AML-193 (cell line): Measurements from ENCODE around the gene EID2B.

Source experiments
- DNase-seq, 2 experiments: peaks; one replicate each; lab custom pipeline; 2025; lab: John Stamatoyannopoulos, UW

EID2B gene, protein sequence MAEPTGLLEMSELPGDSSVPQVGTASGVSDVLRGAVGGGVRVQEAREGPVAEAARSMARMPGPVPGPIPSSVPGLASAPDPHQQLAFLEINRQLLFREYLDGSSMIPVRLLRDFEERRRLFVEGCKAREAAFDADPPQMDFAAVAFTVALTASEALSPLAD

DNA sequence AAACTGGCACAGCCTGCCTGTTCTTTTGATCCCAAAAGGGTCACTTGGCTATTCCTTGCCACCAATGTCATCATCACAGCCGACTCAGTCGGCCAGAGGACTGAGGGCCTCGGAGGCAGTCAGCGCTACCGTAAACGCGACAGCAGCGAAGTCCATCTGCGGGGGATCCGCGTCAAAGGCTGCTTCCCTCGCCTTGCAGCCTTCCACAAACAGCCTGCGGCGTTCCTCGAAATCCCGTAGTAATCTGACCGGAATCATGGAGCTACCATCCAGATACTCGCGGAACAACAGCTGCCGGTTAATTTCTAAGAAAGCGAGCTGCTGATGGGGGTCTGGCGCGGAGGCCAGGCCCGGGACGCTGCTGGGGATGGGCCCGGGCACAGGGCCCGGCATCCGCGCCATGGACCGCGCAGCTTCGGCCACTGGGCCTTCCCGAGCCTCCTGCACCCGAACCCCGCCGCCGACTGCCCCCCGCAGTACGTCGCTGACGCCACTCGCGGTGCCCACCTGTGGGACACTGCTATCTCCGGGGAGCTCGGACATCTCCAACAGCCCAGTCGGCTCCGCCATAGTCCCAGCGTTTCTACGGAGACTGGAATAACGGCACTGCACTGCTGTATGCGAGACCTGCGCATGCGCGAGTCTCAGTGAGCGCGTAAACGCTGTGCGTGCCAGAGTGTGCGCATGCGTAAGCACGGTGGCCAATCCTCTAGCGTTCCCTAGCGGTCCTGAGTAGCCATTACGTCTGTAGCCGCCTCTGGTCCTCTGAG is at the start of gene EID2B:
EID2B (minus strand) TSS at position 620 of the 770 bp plus-strand sequence; CDS start at position 570, 50 bp downstream.
- DNase-seq: peak; percentile 90 to 91

DNA sequence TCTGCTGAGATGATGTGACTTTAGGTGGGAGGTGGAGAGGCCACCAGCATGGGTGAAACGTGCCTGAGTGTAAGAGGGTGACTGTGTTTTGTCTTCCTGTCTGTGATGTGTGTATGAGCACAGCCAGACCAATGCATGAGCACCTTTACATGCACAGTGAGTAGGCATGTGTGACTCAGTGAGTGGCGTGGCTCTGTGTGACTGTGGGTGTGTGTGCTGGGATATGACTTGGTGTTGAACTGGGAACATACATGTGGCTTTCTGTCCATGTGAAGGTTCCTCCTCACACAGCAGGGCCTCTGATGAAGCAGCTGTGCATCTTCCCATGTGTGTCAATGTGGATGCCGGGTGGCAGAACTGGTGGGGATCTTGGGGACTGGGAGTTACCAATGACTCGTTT is 49.8 kb upstream of the EID2B start:
- DNase-seq: no peak

DNA sequence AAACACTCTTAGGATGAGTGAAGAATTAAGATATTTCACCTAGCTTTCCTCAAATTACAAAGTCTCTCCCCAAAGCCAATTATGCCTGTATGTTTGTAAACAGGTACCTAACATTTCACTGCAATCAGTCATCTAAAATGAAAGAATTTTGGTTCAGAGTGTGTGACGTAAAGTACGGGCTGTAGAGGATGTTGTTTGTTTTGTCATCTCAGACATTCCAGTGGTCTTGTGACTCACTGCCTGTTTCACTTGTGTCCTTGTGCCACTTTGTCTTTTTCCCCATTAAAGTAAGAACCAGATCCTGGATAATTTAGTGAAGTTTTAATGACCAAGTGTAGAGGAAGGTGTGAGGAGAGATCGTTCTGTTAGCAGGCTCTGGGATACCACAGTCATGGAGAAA is 36.0 kb upstream of the EID2B start:
- no peak for DNase-seq

DNA sequence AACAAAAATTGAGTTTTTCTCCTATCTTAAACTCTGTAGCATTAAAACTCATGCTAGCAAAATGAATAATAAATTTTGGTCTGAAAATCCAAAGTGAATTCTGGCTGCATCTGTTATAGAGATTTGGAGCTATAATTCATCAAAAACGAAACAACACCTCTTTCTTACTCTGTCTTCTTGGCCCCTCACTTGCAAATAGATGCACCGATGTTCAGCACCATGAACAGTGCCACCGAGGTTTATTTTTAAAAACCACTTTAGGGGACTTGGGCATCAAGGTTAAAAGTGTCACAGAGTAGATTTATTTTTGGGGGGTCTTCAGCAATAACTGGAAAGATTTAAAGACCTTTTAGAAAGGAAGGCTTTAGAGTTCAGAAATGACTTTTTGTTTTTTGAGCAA is 33.4 kb upstream of the EID2B start:
- DNase-seq: no peak

DNA sequence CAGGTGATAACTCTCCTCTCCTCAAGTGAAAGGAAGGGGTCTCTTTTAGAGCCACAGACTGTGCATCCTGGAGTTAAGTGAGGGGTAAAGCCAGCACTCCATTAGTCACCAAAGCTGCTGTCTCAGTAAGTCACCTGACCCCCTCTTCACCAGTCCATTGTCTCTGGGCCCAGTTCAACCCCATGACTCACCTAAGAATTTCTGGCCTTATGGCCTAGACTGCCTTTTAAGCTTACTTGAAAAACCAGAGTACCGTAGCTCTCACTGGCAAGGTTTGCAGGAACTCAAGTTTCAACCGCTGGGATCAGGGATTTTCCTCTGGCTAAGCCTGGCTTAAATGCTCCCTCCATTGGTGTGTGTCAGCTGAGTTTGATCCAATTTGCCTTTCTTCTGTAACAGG is 30.8 kb upstream of the EID2B start:
- DNase-seq: no peak

DNA sequence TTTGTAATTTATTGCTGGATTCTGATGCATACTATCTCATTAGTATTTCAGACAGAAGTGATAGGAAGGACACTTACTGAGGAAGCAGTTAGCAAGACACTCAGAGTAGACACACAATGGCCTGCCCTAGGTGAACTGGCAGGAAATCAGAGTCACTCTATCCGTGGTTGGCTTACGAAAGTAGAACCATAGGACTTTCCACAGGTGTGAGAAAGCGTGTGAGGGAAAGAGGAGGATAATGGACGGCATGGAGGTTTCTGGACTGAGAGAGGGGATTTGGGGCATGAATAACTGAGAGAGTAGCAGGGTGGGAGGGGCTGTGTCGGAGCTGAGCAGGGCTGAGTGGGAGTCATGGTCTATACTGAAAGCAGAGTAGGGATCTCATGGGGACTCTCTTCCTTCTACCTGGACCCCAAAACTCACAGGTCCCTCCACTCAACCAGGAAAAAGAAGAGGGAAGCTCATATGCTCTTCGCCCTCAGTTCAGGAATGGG is 26.0 kb upstream of the EID2B start:
- no peak for DNase-seq

DNA sequence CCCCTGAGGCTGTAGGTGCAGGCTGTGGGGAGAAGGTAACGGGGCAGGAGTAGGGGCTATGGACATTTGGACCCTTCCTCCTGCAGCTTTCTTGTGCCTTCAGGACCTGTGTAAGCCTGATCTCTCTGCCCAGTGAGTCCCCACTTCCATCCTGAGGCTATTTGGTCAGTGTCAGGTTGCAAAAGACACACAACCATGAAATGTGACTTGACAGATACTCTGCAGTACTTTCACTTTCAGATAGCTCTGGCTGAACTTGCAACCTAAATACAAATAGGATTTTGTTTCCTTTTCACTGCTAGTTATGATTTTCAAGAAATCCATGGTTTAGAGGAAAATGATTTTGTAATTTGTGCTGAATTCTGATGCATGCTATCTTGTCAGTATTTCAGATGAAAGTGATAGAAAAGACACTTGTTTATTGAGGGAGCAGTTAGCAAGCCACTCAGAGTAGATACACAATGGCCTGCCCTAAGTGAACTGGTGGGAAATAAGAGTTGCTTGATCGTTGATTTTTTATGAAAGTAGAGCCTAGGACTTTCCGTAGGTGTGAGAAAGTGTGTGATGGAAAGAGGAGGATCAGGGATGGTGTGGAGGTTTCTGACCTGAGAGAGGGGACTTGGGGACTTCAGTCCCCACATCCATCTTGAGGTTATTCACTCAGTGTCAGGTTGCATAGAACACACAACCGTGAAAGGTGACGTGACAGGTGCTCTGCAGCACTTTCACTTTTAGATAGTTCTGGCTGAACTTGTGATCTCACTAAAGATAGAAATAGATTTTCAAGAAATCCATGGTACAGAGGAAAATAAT is 25.4 kb upstream of the EID2B start:
- no peak for DNase-seq

DNA sequence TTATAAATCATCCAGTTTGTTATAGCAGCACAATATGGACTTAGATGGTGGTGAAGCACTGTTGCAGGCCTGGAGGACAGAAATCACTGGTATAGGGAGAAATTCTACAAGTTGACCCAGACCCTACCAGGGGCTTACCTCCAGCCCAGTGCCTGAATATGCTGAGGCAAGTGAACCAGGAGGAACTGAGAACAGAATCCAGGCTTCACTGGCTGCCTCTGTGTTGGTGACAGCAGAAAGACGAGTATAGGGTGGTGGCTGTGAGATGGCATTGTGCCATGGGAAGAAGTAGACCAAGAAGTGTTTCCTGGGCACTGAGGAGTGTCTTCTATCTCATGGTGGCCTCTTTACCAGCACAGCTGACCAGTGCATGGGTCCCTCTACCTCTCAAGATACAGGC is 23.2 kb upstream of the EID2B start:
- no peak for DNase-seq

DNA sequence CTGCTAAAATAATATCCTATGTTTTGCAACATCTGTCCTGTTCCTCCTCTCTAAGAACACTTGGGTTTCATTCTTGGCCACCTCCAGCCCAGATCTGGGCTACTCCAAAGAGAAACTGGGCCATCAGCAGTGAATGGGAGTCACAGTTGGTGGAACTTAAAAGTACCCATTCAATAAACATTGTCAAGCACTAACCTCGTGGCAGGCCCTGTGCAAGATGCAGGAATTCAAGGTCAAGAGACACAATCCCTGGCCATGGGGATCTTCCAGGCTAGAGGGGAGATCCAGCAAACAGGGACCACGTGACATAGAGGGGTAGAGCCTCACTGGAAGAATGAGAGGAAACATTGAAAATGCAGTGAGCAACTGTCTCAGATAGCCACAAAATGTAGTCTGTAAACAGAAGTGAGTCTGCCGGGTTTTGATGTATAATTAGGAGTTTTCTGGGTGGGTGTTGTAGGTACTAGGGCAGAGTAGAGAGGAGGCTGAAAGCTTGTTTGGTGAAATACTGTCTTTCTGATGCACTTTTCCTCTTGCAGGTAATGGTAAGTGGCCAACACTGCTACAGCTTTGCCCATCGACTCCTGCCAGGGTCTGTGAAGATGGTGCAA is 22.2 kb upstream of the EID2B start:
- no peak for DNase-seq

DNA sequence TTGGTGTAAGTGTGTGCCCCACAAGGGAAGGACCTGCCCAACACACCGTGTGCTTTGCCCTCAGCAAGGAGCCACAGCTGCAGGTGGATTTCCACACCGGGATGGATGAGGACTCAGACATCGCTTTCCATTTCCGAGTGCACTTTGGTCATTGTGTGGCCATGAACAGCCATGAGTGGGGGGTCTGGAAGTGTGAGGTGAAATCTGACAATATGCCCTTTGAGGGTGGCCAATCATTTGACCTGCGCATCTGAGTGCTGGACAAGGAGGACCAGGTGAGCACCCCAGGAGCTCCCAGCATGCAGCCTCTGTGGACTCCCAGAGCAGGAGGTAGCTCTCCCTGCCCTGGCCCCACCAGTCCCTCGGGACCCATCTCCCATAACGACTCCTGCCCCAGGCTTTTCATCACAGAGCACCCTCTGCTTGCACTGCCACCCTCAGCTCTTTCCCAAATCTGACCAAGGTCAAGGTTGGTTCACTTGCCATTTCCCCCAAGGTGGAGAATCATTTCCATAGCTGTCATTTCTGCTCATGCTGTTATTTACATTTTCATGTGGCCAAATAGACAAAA is 20.5 kb upstream of the EID2B start:
- no peak for DNase-seq

DNA sequence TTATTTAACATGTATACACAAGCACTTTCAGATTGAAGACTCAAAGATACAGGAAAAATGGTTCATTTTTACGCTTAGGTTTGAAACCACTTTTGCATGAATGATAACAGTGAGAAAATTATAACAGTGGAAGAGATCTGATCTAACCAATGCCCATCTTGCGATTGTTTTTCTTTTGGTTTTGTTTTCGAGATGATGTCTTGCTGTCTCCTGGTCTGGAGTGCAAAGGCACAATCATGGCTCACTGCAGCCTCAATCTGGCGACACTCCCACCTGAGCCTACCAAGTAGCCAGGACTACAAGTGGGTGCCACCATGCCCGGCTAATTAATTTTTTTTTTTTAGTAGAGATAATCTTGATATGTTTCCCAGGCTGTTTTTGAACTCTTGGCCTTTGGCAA is 17.5 kb upstream of the EID2B start:
- no peak for DNase-seq

DNA sequence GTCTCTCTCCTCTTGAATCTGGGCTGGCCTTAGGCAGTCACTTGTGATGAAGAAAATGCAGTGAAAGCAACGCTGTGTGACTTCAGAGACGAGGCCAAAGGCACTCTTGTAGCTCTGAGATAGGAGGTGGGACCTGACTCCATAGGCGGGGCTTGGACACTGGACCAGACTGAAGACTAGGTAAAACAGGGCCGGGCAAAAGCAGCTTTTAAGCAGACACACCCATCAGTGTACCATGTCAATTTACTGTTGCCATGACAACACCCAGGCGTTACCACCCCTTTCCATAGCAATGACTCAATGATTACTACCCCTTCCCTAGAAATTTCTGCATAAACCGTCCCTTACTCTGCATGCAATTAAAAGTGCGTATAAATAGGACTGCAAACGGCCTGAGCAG is 13.9 kb upstream of the EID2B start:
- no peak for DNase-seq

DNA sequence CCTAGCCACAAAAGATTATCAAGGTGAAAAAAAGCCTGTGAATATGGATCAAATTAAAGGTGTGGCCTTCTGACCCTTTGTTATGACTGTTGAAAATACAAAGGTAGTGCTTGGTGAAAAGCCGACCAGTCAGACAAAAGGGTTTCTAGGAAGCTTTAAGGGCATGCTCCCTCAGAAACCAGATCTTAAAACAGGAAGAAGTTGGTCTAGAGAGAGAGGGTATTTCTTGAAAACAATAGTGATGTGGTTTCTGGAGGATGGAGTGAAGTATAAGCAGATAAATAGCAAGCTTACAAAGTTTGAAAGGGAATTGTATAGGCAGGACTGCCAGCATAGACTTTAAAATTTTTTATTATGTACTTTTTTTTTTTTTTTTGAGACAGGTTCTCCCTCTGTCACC is 12.3 kb upstream of the EID2B start:
- no peak for DNase-seq

DNA sequence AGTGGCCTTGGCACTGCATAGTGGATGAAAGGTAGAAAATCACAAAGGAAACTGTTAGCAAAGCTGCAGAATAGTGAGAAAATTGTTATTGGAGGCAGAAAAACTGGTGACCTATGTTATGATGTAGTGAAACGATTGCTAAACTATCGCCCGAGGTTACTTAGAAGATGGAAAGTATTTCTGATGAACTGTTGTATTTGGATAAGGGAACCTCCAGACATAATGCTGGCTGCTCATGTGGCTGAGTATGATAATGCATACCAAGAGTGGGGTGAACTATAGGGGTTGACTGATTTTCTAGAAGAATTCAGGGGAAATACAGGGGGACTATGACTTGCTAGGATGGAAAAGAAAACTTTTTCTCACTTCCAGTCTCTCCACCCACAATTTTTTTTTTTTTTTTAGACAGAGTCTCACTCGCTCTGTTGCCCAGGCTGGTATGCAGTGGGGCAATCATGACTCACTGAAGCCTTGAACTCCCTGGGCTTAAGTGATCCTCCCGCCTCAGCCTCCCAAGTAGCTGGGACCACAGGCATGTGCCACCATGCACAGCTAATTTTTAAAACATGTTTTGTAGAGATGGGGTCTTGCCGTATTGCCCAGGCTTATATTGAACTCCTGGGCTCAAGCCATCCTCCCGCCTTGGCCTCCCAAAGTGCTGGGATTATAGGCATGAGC is 11.7 kb upstream of the EID2B start:
- DNase-seq: no peak

DNA sequence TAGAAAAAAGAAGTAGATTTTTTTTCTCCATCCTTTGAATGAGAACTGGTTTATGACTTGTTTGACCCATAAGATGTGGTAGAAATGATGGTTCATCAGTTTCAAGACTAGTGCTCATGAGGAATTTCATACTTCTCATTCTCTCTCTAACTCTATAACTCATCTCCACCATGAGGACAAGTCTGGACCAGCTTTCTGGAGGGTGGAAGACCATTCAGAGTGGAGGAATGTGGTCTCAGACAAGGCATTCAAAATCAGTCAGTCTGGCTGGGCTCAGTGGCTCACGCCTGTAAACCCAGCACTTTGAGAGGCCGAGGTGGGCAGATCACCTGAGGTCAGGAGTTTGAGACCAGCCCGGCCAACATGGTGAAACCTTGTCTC is 10.8 kb upstream of the EID2B start:
- no peak for DNase-seq

DNA sequence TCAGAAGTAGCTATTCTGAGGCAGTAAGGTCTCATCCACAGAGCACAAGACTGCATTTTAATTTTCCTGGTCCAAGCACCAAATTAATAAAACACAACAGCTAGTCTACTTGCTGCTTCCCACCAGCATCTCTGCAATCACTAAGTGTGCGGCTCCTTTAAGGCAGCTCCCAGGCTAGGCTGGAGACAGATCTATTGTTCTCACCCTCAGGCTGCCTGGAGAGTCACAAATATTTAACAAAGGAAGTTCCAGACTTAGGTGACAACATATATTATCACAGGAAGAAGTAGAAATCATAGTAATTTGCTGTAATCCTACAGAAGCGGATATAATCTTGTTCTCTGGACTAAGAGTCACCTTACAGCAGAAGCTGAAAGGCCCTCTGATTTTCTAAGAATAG is 9.6 kb upstream of the EID2B start:
- no peak for DNase-seq

DNA sequence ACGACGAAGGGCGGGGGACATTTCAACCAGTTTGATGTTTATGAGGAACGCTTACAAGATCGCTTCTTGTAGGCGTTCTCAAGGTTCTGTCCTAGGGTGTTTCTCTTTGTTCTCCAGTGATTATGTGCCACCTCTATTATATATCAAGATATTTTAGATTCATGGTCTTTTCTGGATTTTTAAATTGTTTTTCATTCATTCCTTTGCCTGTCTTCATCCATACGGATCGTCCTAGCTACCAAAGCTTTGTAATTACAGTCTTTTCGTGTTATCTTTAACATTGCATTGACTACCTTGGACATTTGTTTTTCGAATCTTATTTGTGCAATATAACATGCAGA is 7.7 kb upstream of the EID2B start:
- no peak for DNase-seq

DNA sequence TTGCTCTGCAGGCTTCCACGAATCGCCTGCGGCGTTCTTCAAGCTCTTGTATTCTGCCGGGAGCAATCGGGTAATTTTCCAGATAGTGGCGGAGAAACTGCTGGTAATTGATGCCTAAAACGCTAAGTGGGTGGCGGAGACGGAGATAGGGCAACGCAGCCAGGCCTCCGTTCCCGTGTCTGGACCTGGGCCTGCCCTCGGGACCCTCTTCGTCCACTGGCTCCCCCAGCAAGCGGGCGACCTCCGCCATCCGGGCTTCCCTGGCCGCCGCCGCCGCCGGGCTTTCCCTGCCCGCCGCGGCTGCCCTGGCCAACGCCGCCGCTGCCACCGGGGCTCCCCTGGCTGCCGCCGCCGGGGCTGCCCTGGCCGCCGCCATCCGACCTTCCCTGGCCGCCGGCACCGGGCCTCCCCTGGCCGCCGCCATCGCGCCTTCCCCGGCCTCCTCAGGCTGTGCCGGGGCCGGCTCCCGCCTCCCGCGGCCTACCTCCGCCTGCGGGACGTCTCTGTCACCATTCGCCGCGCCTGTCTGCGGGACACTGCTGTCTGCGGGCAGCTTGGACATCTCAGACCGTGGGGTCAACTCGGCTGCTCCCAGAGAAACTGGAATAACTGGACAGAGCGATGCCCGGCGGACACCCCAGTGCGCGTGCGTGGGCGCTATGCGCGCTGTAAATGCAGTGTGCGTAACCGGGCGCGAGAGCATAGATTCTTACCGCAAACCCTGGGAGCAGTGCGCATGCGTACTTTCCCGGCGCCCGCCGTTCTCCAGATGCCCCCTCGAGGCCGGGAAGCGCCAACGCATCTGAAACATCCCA is 7.1 kb upstream of the EID2B start, which contains the start of gene EID2:
EID2 (minus strand) TSS at position 644 of the 815 bp plus-strand sequence; CDS start at position 562, 82 bp downstream.
- DNase-seq: peak; percentile 89 to 92

DNA sequence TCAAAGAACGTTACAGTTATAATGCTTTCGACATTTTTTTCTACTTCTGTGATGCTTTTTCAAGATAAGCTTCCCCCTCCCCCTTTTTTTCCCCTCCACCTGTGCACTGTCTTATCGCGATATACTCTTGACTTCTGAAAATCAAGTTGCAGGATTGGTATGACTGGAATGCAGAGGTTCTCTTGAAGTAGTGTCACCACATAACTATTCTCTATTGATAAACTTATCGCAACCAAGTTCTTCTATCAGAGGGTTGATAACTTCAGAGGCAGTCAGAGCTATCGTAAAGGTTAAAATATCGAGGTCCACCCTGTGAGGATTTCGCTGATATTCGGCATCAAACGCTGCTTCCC is 6.5 kb upstream of the EID2B start:
- DNase-seq: no peak

DNA sequence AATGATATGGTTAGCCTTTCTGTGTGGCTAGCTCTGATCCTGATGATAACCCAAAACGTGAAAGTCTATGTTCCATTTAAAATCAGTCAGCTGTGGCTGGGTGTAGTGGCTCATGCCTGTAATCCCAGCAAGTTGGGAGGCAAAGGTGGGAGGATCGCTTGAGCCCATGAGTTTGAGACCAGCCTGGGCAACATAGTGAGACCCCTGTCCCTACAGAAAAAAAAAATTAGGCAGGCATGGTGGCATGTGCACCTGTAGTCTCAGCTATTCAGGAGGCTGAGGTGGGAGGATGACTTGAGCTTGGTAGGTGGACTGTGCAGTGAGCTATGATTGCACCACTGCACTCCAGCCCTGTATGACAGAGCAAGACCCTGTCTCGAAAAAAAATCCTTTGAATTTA is 1.1 kb upstream of the EID2B start:
- no peak for DNase-seq

DNA sequence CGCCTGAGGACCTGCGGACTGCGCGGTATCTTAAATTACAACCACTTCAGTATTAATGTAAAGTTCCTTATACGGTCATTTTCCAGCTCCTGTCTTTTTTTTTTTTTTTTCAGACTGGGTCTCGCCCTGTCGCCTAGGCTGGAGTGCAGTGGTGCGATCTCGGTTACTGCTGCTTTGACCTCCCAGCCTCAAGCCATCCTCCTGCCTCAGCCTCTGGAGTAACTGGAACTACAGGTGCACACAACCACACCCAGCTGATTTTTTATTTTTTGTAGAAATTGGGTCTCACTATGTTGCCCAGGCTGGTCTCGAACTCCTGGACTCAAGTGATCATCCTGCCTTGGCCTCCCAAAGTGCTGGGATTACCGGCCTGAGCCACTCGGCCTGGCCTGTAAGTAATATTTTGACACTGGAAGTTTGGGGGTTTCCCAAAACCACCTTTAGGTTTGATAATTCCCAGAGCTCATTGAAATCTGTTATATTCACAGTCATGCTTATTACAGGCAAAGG is 406 bp upstream of the EID2B start:
- DNase-seq: no peak
